Activated CD4-positive, CD25-positive, alpha-beta regulatory T cell treated with anti-CD3 and anti-CD28 coated beads, Interleukin-2, amount 50 U/mL, for 72 hours (primary cell): Measurements from ENCODE around the gene SMC3.
"Not testable (repeated sequence)": the region's sequence is repeated elsewhere in the genome, so short reads cannot be mapped to it uniquely, and the experiment has no call there.

Source experiments
- DNase-seq: peaks from one replicate; pipeline ENCODE4 v3.0.0; 2021

SMC3 gene

DNA sequence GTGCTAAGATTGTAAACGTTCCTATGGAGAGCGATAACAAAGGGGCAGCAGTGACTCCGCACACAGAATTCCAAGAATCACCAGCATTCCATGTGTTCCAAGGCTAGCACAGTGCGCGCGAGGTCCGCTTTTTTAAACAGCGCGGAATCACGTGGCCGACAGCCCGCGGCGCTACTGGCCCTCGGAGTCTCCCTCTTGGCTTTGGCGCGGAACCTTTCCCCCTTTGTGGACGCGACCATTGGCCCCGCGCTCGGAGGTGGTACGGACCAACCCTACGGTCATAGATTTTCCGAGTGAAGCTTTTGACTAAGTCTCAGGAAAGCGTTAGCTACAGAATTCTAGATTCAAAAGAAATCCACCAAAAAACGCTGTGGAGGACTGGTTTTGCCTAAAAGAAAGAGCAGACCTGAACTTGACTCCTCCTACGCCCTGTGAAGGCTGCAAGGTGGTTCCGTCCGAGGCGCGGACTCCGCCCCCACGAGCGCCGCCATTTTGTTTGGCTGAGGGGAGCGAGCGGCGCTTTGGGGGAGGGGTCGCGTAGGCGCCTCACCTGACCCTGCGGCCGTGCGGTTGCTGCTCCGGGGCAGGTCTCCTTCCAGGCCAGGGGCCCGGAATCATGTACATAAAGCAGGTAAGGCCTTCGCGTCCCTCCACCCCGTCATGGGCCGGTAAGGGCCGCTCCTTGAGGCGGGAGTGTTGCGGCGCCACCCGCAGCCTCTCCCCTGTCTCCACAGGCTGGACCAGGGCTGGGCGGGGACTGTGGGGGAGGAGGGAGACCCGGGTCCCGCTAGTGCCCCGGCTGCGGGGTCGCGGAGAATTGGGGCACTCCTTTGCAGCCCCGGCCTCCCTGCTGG lies at the start of gene SMC3:
TSS of gene SMC3 (plus strand) at position 495 of the 854 bp plus-strand sequence. CDS start at position 617, 122 bp downstream.
- DNase-seq = peak; percentile 92

DNA sequence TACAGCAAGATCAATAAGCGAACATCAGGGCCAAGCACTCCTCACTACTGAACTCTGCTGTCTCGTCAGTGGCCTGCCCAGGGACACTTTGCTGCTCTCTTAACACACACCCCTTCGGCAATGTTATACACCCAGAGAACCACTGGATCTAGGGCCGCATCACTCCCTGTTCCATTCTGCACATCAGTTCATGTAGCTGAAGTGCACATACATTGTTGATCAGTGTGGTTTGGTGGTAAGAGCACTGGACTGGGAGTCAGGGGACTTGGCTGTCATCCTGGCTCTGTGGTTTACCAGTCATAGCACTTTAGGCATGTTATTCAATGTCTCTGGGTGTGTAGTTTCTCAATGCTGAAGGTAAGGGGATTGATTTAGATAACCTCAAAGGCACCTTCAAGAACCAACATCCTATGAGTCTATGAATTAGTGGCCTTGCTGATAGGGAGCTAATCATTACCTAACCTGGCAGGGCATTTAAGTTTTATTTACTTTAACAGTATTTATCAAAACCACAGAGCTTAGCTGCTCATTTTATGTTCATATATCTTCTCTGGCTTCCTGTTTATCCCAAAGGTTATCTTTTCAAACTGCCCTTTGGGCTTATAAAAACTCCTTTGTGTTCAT lies 45.0 kb upstream of the SMC3 start:
- peak; percentile 23 for DNase-seq

GRCh38 chr10:110523736-110524135 lies 43.8 kb upstream of the SMC3 start:
- DNase-seq = no peak

DNA sequence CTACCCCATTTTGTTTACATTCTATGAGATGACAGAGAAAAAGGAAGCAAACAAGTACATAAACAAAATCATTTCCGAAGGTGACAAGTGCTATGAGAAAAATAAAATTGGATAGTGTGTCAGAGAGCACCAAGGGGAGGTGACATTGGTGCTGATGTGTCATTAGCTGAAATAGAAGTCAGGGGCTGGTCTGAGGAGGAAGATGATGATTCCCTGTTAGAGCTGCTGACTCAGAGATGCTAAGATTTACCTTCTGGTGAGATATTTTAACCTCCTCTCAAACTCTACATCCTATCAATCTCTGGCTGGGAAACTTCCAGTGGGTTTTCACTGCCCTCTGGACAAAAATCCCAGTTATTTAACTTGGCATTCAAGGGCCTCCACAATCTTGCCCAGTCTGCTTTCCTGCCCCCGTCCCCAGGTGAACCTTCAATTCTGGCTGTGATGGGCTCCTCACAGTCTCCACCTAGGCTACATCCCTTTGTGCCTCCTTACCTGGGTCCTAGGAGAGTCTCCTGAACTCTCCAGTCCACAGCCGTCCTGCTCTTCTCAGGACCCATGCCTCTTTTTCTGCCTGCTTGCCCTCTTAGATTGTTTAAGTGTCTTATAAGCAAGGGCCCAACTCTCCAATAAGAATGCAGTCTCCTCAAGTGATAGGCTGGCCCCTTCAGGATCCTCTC lies 43.2 kb upstream of the SMC3 start:
- DNase-seq = peak; percentile 17

DNA sequence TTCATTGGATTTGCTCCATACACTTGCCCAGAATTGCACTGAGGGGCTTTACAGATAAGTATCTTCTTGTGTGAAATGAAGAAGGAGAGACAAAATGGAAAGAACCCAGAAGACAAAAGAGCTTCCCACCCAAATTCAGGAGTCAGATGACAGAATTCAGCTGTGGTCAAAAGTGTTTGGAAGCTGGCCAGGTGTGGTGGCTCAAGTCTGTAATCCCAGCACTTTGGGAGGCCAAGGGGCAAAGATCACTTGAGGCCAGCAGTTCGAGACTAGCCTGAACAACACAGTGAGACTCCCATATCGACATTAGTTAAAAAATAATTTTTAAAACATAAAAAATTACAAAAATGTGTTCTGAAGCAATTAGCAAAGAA lies 42.6 kb upstream of the SMC3 start:
- peak; percentile 8 for DNase-seq

- DNase-seq = peak; percentile 21
Observed at GRCh38 chr10:110525349-110526260, 41.9 kb upstream of the SMC3 start.

GRCh38 chr10:110527731-110528171 lies 39.7 kb upstream of the SMC3 start:
- peak; percentile 21 for DNase-seq

DNA sequence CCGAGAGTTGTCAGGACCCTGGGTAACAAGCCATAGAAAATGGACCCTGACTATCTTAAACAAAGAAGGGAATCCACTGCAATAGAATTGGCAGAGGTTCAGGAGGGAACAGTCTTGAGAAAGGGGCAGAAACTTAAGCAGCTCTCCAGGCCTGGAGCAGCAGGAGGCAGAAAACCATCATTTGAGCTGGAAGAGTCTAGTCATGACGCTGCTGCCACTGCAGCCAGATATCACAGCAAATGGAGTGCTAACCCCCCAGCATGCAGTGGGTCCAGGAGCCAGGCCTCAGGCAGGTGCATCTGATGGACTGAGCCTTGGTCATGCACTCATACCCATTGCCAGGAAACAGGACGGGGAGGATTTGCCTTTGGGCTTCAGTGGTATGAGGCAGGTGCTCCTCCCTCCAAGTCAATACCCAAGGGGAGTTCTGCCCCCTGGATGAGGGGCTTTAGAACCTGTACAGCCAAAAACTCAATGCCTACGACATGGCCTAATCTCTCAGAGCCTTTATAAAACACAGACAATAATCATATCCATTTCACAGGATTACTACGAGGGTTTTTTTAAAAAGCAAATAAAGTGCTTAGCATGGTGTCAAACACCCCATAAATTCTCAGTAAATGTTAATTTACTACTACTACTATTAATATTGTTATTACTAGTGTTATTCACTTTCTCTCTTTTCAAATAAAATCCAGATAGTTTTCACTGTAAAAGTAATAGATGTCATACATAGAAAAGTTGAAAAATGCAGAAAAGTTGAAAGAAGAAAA lies 39.1 kb upstream of the SMC3 start:
- peak; percentile 29 for DNase-seq

DNA sequence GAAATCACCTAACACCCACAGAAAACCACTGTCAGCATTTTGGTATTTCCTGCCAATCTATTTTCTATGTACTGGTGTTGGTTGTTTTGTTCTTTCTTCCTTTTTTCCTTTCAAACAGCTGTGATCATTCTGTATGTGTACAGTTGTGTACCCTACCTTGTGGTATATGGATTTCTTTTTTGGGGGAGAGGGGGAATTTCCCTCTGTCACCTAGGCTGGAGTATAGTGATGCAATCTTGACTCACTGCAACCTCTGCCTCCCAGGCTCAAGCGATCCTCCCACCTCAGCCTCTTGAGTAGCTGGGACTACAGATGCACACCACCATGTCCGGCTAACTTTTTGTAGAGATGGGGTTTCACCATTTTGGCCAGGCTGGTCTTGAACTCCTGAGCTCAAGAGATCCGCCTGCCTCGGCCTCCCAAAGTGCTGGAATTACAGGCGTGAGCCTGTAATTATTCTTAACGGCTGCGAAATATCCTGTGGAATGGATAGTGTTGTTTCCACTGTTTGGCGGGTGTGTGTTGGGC lies 38.4 kb upstream of the SMC3 start:
- DNase-seq = peak; percentile 30

DNA sequence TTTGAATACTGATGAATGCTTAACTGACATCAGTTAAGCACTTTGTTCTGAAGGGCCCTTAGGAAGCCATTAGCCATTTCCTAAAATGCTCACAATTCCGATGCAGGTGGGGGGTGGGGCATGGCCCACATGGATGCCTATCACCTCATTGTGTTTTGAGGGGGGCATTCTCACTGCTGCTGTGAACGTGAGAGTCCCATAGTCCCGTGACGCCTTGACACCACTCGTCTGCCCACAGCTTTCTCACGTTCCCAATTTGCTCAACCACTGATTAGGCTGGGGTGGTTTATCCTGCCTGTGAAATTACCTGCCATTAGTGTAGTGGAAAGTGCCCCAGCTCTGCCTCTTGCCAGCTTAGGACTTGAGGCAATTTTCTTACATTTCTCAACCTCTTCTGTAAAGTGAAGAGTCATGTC lies 37.9 kb upstream of the SMC3 start:
- DNase-seq = peak; percentile 13

- DNase-seq = peak; percentile 28
Observed at GRCh38 chr10:110530131-110530831, 37.2 kb upstream of the SMC3 start.

- DNase-seq = no peak
Observed at GRCh38 chr10:110531687-110532086, 35.8 kb upstream of the SMC3 start.

- DNase-seq = not testable (repeated sequence)
Observed at GRCh38 chr10:110532628-110533027, 34.9 kb upstream of the SMC3 start.

DNA sequence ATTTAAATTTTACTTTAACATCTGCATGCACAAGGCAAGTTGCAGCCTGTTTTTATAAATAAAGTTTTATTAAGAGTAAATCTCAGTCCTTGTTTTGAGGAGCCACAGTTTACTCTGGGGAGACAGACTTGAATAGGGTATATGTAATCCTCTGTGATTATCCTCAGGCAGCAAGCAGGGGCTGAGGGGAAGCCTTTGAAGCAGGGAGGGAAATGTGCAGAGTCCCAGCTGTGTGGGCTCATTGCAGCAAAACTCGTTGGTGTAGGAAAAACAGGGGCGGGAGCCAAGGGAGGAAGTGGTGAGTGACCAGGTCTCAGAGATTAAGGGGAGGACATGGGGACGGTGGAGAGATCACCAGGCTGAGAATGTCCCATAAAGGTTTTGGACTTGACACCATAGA lies 34.3 kb upstream of the SMC3 start:
- no peak for DNase-seq

DNA sequence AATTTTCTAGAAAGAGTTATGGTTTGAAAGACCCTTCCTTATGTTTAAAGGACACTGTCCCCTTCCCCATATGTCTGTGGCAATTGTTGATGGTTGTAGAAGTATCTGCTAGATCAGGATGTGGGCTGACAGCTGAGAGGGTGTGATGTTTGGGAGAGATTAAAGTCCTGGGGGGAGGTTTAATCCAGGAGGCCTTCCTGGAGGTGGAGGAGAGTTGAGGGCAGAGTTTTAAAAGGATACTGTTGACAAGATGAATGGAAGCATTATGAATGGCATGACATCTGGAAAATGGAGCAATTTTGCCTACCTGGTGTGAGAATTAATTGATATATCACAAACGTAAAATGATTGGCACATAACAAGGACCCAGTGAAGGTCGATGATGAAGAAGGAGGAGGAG lies 32.9 kb upstream of the SMC3 start:
- no peak for DNase-seq

DNA sequence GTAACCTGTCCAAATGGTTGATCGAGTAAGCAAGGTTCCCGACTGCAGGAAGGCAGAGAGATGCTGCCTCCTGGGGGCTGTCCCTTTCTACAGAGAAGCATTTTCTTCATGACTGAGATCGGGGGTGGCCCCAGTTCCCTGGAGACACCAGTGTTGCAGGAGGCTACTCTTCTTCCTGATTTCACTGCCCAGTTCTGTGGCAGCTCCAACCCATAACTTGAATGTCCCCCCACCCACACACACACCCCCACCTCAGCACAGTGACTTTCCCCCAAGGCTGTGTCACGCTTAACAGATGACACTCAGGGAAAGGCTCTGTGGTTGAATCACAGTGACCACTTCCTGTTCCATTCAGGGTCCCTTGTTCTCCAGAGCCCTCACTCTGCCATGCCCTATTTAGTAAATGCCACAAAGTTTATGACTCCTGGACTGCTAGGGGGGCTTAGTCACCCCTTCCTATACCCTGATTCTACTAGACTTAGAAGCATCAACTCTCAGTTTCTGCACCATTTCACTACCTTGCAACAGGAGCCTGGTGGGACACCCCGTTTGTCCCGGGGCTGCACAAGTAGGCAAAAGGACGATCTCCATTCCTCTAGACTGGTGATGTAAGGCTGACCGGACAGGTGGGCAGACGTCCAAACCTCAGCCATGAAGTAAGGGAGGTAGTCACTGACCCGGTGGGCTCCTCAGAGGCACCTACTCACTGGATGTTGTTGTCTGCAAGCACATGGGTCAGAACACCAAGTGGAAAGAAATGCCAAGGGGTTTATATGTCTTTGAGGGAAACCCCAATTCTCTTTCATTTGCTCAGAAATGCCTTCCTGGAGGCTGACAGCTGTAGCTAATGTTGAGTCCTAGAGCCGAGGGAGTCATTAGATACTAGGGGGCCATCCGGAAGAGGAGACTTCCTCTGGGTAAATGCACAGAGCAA lies 31.3 kb upstream of the SMC3 start:
- peak; percentile 50 for DNase-seq

DNA sequence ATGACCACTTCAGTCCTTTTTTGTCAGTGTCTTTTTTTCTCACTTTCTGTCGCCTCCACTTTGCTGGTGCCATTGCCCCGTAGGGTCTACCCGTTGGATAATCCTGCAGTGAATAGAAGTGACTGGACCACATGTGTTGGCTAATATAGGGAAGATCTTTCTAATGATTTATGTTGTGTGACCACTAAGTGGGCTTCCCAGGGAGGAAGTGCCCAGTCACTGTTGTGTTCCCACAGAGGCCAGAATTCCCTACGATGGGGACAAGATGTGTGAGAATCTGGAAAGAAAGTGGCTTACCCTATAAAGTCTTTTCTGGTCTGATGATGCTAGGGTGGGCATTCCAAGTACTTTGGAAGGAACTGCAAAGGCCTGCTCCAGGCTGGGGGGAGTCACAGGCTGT lies 28.4 kb upstream of the SMC3 start:
- no peak for DNase-seq

GRCh38 chr10:110540031-110540430 lies 27.5 kb upstream of the SMC3 start:
- no peak for DNase-seq

GRCh38 chr10:110544958-110545537 lies 22.4 kb upstream of the SMC3 start:
- DNase-seq = no peak
